Right cardiac atrium (tissue), 5 donors: ENCODE data around the gene ADPRHL1. TPM values are rescaled to one million over a fixed set of nuclear protein-coding genes. Genes with fewer than 3 reads are reported as not detected.
"Not testable (repeated sequence)": the region's sequence is repeated elsewhere in the genome, so short reads cannot be mapped to it uniquely, and the experiment has no call there.

Experiments
- ATAC-seq, 2 donors: fragments of 200-7000 bp; cut with Tn5 transposase; one replicate each; pipeline versions ENCODE4 v1.8.0 to v1.9.1; 2020; ENCODE audit warnings: moderate library complexity in 2 of 2, mild to moderate bottlenecking in 1 of 2
- DNase-seq, 3 donors: peaks; one replicate each; pipeline ENCODE4 v3.0.0-alpha.2; 2020
- H3K27ac ChIP-seq: one replicate; pipeline ENCODE4 v1.5.1; 2013; ENCODE audit warnings: mild to moderate bottlenecking, low read length, control low read depth, moderate library complexity
- H3K27me3 ChIP-seq: one replicate; pipeline ENCODE4 v1.6.1; 2013; ENCODE audit not compliant: control insufficient read depth, insufficient read depth
- H3K4me1 ChIP-seq: one replicate; pipeline ENCODE4 v1.6.1; 2013; ENCODE audit warnings: low read length; ENCODE audit not compliant: control insufficient read depth, insufficient read depth
- H3K4me3 ChIP-seq: one replicate; pipeline ENCODE4 v1.5.1; 2013; ENCODE audit warnings: low read length, control low read depth
- H3K9me3 ChIP-seq: one replicate; pipeline ENCODE4 v1.6.1; 2013; ENCODE audit warnings: low read length; ENCODE audit not compliant: control insufficient read depth
- WGBS: extraction: QIAGEN DNeasy Blood & Tissue Kit; methylation state at CpG from one replicate; pipeline ENCODE4 v1.1.7; 2013; 5-methylcytosine and 5-hydroxymethylcytosine counted together
- intact Hi-C, 4 donors: fragments of 100-400 bp; cut with DNase I; formaldehyde crosslinking; loops; one replicate each; pipeline versions ENCODE4 v1.11.0 to v1.14.0; 2022 to 2023
- polyA plus RNA-seq: library from polyadenylated mRNA; stranded (reverse); fragments of 200-250 nt; gene quantifications from one replicate; pipeline ENCODE4 v1.2.3, GENCODE V29; 2013
- total RNA-seq, 4 donors: library from RNA; stranded (reverse); fragmentation: NEBNext Ultra II Directional; extraction: Animal tissue kit (Norgen Biotek cat#: 25700); gene quantifications; one replicate each; pipeline ENCODE4 v1.2.1, GENCODE V29; 2021
- donor health status: healthy with polysubstance abuse.
- donor health status: DM: no; HTN: yes; CAD: no.
- donor health status: DM: no; HTN: no; CAD: no.
- donor health status: DM: no; HTN: yes; CAD: no; lungs with severe emphysema.
- donor health status: DM: yes; HTN: yes; CAD: no.

The ADPRHL1 gene
- total and polyA plus RNA-seq, 5 donors: 280 to 446 (median 350) TPM

DNA sequence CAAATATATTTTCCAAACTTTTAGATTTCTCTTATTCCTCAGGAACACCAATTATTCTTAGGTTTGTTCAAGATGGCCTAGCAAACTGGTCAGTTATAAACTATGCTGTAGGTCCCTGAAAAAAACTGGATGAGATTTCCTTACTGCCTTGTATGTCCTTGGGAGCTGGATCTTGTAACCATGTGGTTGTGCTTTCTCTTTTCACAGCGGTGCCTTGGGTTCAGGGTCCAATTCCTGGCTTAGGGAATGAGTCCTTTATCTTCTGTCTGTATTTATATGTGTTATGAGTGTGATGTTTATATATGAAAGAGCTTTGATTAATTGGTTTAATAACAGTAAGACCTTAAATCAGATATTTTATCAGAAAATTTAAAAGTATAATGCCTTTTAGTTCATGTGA, 65.9 kb downstream of the ADPRHL1 start:
- no peak overlapping the region for H3K4me3 ChIP-seq
- 97% methylated on average over 1 of the region's 1 CpG for WGBS
- H3K27ac ChIP-seq: no peak overlapping the region
- intact Hi-C loops: no loop called here
- no peak for ATAC-seq
- H3K9me3 ChIP-seq: no peaks in the 10 kb centered on the region
- H3K4me1 ChIP-seq: no peaks in the 10 kb centered on the region
- H3K27me3 ChIP-seq: no peaks in the 10 kb centered on the region
- no peak for DNase-seq

- H3K27me3 ChIP-seq: no peaks in the 10 kb centered on the region
- ATAC-seq (no peak), DNase-seq (no peak)
- H3K4me1 ChIP-seq: no peaks in the 10 kb centered on the region
- no peak overlapping the region for H3K27ac ChIP-seq
- WGBS: 94% methylated on average over 9 of the region's 9 CpGs
- no peaks in the 10 kb centered on the region for H3K9me3 ChIP-seq
- intact Hi-C loops: no loop called here
- H3K4me3 ChIP-seq: no peak overlapping the region
These were observed 70.2 kb downstream of the ADPRHL1 start for GRCh38 chr13:113383089-113383488.

GRCh38 chr13:113382542-113382941, 70.7 kb downstream of the ADPRHL1 start:
- 95% methylated on average over 2 of the region's 2 CpGs for WGBS
- DNase-seq, ATAC-seq, H3K4me3 ChIP-seq, H3K9me3 ChIP-seq, H3K27ac ChIP-seq, H3K4me1 ChIP-seq, intact Hi-C loops, H3K27me3 ChIP-seq: not testable (repeated sequence)

DNA sequence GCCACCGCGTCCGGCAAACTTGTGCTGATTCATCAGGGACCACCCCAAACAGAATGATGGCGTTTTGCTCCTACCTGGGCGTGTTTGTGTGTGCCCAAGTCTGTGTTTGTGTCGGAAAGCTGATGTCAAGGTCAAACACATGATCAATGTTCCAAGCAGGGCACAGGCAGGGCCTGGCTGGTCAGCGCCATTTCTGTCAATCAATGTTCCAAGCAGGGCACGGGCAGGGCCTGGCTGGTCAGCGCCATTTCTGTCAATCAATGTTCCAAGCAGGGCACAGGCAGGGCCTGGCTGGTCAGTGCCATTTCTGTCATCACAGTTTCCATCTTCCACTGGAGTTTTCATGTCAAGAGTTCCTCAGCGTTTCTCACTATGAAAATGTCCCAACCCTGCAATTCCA, 74.5 kb downstream of the ADPRHL1 start:
- no peak for ATAC-seq
- H3K9me3 ChIP-seq: no peaks in the 10 kb centered on the region
- WGBS: 91% methylated on average over 10 of the region's 10 CpGs
- H3K4me3 ChIP-seq: no peak overlapping the region
- H3K27ac ChIP-seq: no peak overlapping the region
- H3K27me3 ChIP-seq: no peaks in the 10 kb centered on the region
- intact Hi-C loops: no loop called here
- no peak for DNase-seq
- H3K4me1 ChIP-seq: no peaks in the 10 kb centered on the region

DNA sequence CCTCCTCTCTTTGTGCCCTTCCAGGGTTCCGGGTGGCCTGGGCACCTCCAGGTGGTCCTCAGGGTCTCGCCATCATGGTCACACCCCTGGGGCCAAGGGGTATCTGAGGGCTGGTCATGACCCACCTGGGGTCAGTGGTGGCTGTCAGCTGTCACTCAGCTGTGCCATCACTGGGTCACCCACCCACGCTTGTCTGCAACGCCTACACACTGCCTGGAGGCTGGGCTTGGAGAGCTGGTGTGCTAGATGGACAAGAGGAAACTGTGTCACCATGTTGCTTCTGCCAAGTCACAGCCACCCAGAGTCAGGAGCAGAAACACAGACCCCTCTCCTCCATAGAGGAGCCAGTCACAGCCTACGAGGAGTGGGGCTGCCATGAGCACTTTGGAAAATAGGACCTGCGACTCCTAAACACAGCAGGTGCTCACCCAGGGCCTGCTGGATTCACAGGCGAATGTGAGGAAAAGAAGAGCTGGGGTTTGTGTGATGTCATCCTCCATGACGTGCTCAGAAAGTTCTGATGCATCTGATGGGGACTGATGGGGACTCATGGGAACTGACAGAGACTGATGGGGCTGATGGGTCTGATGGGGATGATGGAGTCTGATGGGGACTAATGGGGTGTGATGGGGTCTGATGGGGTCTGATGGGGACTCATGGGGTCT, 78.6 kb downstream of the ADPRHL1 start:
- intact Hi-C loops: no loop called here
- no peak for DNase-seq
- H3K4me1 ChIP-seq: no peaks in the 10 kb centered on the region
- H3K27me3 ChIP-seq: no peaks in the 10 kb centered on the region
- H3K9me3 ChIP-seq: no peaks in the 10 kb centered on the region
- no peak for ATAC-seq
- no peak overlapping the region for H3K27ac ChIP-seq
- no peak overlapping the region for H3K4me3 ChIP-seq
- WGBS: 67% methylated on average over 8 of the region's 8 CpGs

DNA sequence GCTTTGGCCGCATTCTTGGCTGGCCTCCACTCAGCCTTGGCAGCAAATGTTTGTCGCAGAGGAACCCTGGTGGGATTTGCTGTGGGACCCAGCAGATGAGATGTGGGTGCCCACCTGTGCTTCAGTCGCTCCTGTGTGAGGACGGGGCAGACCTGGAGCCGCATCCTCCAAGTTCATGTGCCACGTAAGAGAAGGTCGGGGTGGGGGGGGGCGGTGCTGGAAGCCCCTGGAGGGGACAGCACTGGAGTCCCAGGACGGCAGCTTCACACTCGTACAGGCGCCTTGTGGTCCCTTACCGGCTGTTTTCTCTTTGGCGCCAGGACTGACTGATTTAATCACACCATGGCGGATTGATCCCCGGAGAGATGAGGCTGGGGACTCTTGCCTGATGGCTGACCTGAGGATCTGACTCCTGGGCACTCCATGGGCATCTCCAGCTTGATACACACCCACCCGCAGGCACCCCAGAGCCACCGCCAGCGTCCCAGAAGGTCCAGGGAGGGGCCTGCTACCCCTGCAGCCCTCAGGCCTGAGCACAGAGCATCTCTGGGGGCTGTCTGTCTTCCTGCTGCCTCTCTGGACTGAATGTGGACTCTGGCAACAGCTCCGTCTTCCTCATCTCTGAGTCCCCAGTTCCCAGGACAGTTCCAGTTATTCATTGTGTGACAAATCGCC, 79.3 kb downstream of the ADPRHL1 start:
- Histone ChIP-seq H3K27me3 (no peaks in the 10 kb centered on the region), H3K27ac (no peak overlapping the region), H3K4me1 (no peaks in the 10 kb centered on the region), H3K4me3 (no peak overlapping the region), H3K9me3 (no peaks in the 10 kb centered on the region)
- intact Hi-C loops: no loop called here
- WGBS: 77% methylated on average over 20 of the region's 20 CpGs
- DNase-seq (peak in 1 of 3 donors; percentile 46), ATAC-seq (no peak)

DNA sequence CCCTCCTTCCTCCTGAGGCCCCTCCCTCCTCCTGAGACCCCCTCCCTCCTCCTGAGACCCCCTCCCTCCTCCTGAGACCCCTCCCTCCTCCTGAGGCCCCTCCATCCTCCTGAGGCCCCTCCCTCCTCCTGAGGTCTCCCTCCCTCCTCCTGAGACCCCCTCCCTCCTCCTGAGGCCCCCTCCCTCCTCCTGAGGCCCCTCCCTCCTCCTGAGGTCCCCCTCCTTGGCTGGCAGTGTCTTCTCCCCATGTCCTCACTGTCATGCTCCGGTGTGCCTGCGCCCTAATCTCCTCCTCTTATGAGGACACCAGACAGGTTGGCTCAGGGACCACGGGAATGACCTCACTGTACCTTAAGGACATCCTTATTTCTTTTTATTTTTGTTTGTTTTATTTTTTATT, 81.6 kb downstream of the ADPRHL1 start:
- 91% methylated on average over 3 of the region's 3 CpGs for WGBS
- H3K9me3 ChIP-seq, DNase-seq, H3K4me1 ChIP-seq, H3K27me3 ChIP-seq, H3K4me3 ChIP-seq, ATAC-seq, H3K27ac ChIP-seq, intact Hi-C loops: not testable (repeated sequence)

GRCh38 chr13:113371061-113371460, 82.2 kb downstream of the ADPRHL1 start:
- intact Hi-C loops: no loop called here
- Histone ChIP-seq H3K4me3 (no peak overlapping the region), H3K27ac (no peak overlapping the region), H3K4me1 (no peaks in the 10 kb centered on the region), H3K27me3 (no peaks in the 10 kb centered on the region), H3K9me3 (no peaks in the 10 kb centered on the region)
- DNase-seq (peak in 1 of 3 donors; percentile 31), ATAC-seq (no peak)
- 84% methylated on average over 13 of the region's 13 CpGs for WGBS

- no peak for ATAC-seq
- WGBS: 92% methylated on average over 10 of the region's 10 CpGs
- intact Hi-C loops: no loop called here
These were observed 83.4 kb downstream of the ADPRHL1 start for GRCh38 chr13:113369881-113370280.

DNA sequence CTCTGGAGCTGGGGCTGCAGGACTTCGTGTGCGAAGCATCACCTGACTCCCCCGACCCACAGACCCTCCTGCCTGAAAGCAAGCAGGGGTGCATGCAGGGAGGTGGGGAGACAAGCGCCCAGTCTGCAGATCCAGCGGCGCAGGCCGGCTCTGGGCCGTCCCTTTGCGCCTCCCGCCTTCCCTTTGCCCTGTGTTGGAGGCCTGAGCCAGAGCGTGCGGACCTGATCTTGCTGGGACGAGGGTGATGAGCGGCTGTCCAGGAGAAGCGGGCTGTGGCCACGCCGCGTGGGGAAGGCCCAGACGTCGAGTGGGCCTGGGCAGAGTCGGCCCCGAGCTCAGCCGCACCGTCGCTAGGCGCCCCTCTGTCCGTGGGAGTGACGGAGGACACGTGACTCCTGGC, 84.1 kb downstream of the ADPRHL1 start:
- ATAC-seq: no peak
- Histone ChIP-seq H3K4me1 (no peaks in the 10 kb centered on the region), H3K4me3 (no peak overlapping the region), H3K27ac (no peak overlapping the region), H3K9me3 (no peaks in the 10 kb centered on the region), H3K27me3 (no peaks in the 10 kb centered on the region)
- intact Hi-C loops: no loop called here
- 89% methylated on average over 29 of the region's 29 CpGs for WGBS
- peak in 1 of 3 donors; percentile 40 for DNase-seq

More at GRCh38 chr13:113369881-113370280, 83.4 kb downstream of the ADPRHL1 start:
- Histone ChIP-seq H3K4me1 (no peaks in the 10 kb centered on the region), H3K27me3 (no peaks in the 10 kb centered on the region), H3K27ac (no peak overlapping the region), H3K9me3 (no peaks in the 10 kb centered on the region), H3K4me3 (no peak overlapping the region)
- DNase-seq: no peak

GRCh38 chr13:113368353-113368752, 84.9 kb downstream of the ADPRHL1 start:
- DNase-seq, H3K27me3 ChIP-seq, intact Hi-C loops, H3K27ac ChIP-seq, H3K4me3 ChIP-seq, ATAC-seq, H3K9me3 ChIP-seq, H3K4me1 ChIP-seq: not testable (repeated sequence)
- WGBS: 91% methylated on average over 6 of the region's 6 CpGs
